Left kidney (tissue), 2 donors: ENCODE data around the gene MXD3. TPM values are rescaled to one million over a fixed set of nuclear protein-coding genes. Genes with fewer than 3 reads are reported as not detected.
"Not testable (repeated sequence)": the region's sequence is repeated elsewhere in the genome, so short reads cannot be mapped to it uniquely, and the experiment has no call there.

ENCODE experiments used
- DNase-seq: peaks from one replicate; pipeline ENCODE4 v3.0.0-alpha.2; 2013
- polyA plus RNA-seq: library from polyadenylated mRNA; unstranded; fragments of 120-200 nt; gene quantifications from one replicate; pipeline ENCODE4 v1.2.1, GENCODE V29; 2013; ENCODE audit not compliant: insufficient read length

The MXD3 gene
- polyA plus RNA-seq, 1 donor = 16.7 TPM

GRCh38 chr5:177344891-177345290 lies 33.2 kb upstream of the MXD3 start:
- DNase-seq = no peak

DNA sequence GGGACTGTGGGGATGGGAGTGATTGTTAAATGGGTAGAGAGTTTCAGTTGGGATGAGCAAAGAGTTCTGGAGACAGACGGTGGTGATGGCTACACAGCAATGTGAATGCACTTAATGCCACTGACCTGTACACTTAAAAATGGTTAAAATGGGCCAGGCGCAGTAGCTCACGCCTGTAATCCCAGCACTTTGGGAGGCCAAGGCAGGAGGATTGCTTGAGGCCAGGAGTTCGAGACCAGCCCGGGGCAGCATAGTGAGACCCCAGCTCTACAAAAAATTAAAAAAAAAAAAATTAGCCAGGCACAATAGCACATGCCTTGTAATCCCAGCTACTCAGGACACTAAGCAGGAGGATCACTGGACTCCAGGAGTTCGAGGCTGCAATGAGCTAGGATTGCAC lies 32.1 kb upstream of the MXD3 start:
- DNase-seq = no peak

DNA sequence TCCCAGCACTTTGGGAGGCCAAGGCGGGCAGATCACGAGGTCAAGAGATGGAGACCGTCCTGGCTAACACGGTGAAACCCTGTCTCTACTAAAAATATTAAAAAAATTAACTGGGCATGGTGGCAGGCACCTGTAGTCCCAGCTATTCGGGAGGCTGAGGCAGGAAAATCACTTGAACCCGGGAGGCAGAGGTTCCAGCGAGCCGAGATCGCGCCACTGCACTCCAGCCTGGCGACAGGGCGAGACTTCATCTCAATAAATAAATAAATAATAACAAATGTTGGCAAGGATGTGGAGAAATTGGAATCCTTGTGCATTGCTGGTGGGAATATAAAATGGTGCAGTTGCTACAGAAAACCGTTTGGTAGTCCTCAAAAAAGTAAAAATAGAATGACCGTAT lies 31.3 kb upstream of the MXD3 start:
- DNase-seq = not testable (repeated sequence)

DNA sequence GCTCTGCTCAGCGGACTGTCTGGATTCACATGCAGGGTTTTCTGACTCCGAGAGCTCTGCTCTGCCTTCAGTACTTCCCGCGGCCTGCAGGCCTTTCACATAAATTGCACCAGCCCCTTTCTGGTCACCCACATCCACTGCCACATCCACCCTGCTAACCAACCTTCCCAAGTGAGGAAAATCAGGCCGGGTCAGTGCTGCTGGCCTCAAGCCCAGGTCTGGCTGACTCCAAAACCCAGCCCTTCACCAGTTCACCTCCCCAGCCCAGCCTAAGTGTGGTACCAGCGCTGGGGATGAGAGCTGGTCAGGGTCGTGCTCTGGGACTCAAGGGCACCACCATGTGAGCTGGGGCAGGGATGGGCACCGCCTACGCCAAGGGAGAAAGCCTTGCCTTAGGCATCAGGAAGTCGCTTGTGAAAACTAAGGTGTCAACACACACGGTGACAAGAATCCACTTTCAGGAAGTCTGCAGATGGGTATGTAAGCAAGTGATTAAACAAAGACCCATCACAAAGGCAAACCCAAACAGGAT lies 27.5 kb upstream of the MXD3 start:
- DNase-seq = no peak

DNA sequence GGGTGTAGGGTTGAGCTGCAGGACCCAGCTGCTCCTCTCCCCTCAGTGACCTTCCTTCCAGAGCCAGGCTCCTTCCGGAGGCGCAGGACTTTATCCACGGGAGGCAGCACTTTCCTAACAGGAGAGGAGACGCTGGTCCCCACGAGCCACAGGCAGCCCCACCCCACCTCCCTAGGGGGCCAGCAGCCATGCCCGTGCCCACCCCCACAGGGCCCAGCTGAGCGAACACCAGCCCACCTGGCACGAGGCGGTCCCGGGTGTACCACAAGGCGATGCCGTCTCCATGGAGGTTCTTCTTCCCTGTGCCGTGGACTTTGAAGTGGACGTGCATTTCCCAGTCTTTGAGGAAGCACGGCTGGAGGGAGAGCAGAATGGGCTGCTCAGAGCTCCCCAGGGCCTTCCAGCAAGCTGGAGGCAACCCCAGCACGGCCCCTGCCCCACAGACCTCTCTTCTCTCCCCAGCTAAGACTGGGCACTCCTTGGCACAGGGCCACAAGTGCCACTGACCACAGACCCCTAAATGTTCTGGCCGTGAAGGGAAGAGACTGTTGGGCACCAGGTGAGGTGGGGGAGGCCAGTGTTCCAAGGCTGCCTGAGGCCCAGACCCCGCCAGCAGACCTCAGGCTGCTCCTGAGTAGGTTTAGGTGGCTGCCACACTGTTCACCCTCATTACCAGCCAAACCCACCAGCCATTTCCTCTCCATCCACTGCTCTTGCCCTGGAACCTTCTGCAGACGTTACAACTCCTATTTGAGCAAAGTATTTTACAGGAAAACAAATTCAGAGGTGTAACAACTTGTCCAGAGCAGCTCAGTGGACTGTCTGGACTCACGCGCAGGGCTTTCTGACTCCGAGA lies 26.8 kb upstream of the MXD3 start:
- DNase-seq = no peak

GRCh38 chr5:177336603-177337494 lies 25.2 kb upstream of the MXD3 start:
- no peak for DNase-seq

- DNase-seq = no peak
Measured at GRCh38 chr5:177336112-177336511, 24.4 kb upstream of the MXD3 start.

- DNase-seq = no peak
Measured at GRCh38 chr5:177335701-177336065, 24.0 kb upstream of the MXD3 start.

- no peak for DNase-seq
Measured at GRCh38 chr5:177334781-177335700, 23.3 kb upstream of the MXD3 start.

- DNase-seq = no peak
Measured at GRCh38 chr5:177334155-177334551, 22.5 kb upstream of the MXD3 start.

GRCh38 chr5:177333420-177334154 lies 21.9 kb upstream of the MXD3 start:
- DNase-seq = no peak

- no peak for DNase-seq
Measured at GRCh38 chr5:177332896-177333260, 21.2 kb upstream of the MXD3 start.

GRCh38 chr5:177332031-177332895 lies 20.6 kb upstream of the MXD3 start:
- DNase-seq = no peak

DNA sequence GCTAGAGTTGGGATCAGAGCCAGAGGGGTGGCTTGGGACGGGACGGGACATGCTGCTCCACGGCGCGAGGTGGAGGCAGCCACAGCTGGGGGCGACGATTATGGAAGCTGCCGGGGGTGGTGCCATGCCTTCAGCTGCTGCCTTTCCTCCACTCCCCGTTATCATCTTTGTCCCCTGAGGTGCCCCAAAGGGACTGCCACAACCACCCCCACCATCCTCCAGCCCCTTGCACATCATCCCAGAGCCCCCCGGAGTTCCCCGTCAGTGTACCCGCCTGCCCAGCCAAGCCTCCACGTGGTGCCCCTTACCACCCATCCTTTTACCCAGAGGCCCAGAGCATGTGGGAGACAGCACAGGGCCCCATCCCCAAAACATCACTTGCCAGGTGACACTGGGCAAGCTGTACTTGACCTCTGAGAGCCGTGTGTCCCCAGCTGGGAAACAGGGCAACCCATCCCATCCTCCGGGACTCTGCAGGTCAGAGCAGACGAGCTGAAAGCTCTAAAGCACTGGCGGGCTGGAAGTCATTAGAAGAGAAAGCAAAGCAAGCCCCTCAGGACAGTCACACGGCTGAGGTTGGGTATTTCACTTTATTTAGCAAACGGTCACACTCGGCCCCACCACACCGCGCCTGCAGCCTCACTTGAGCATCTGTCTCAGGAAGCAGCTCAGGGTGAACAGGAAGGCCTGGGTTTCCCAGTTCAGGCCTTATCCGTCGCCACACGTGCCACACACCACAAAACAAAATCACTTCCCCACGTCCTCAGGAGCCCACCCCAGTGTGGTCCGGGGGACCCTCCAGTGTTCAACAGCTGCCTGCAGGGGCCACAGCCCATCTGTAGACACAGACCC lies 19.5 kb upstream of the MXD3 start:
- DNase-seq = no peak

DNA sequence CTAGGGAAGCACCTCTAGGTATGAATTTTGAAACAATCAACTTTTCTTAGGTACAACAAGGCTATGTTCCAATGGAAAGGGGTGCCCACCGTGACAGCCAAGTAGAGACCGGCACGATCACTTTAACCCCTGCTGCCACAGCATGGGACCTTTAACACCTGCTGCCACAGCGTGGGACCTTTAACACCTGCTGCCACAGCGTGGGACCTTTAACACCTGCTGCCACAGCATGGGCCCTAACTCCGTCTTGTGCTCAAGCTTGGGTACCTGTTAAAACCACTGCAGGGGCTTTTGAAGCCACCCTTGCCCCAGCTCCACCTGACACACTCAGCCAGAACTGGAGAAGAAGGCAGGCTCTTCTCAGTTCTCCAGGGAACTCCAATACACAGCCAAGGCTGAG lies 18.2 kb upstream of the MXD3 start:
- DNase-seq = no peak

DNA sequence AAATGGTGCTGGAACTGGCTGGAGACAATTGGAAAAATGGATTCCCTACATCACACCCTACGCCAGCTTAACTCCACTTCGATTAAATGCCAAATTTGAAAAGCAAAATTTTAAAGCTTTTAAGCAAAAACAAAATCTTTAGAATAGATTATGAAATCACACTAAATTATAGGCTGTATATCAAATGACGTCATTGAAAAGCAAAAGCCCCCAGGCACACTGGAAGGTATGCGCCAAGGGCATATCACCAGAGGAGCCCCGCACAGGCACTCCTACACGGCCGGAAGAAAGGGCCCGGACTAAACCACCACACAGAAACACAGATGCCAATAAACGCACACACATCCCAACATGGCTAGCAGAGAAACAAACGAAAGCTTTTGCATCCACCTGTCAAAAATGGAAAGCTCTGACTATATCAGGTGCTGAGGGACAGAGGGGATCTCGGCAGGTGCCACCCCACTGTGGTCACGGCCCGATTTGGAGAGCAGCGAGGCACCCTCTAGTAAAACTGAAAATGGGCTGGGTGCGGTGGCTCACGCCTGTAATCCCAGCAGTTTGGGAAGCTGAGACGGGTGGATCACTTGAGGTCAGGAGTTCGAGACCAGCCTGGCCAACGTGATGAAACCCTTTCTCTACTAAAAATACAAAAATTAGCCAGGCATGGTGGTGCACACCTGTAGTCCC lies 17.0 kb upstream of the MXD3 start:
- no peak for DNase-seq

- DNase-seq = no peak
Measured at GRCh38 chr5:177327539-177328522, 16.1 kb upstream of the MXD3 start.
